ENCODE measurements around the gene SLC28A3.

The SLC28A3 gene

DNA sequence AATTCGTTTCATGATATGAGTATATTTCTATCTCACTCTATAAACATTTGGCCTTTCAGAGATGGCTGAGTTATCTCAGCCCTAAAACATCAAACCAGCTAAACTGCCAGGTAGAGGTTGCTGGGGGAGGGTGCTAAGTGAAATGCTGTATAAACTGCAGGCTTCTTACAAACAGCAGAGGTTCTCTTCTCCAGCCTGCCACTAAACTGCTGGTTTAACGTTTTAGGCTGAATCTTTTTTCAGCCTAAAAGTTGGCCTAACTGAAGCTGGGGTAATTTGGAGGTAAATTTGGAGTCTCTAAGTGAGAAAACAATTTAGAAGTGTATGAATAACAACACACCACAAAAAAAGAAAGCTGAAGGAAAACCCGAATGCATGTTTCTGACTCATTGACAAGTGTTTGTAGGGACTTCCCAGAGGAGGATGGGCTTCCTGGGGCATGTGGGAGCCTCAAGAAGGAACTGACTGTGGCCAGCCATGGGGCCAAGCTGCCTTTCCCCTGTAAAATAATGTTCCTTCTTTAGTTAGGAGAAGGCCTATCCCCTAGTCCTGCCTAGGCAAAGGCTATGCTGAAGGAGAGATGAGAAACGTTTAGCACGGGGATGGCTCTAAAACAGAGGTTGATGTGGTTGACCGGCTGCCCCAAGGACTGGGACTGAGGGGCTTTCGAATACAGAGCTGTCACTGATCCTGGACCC is 44.3 kb downstream of the SLC28A3 start:
- DNase-seq: no peak

DNA sequence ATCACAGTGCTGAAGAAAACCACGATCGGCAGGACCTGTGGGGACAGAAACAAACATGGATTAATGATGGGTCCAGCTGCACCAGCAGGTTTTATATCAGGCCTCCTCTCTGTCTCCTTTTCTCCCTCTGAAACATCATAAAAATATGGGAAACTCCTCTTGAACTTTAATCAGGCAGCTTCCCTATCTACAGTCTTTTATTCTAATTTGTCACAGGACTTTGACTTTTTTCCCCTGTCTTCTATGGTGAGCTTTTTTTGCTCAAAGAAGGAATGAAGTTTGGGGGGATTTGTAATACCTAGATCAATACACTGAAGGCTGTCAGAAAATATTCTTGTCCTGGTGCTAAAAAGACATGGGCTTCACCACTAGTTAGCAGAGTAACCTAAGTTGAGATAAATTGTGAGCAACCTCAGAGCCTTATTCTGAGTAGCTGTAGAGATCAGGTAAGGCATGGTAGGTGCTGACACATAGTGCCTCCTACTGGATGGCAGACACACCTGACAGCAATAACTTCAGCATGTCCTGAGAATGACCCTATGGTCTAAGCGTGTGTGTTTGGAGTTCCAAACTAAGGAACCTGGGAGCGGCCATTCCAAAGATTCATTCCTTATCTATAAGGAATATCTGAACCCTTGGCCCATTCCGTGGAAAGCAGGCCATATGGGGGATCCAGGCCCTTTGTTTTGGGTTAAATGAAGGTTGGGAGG is 46.2 kb downstream of the SLC28A3 start:
- DNase-seq: no peak

DNA sequence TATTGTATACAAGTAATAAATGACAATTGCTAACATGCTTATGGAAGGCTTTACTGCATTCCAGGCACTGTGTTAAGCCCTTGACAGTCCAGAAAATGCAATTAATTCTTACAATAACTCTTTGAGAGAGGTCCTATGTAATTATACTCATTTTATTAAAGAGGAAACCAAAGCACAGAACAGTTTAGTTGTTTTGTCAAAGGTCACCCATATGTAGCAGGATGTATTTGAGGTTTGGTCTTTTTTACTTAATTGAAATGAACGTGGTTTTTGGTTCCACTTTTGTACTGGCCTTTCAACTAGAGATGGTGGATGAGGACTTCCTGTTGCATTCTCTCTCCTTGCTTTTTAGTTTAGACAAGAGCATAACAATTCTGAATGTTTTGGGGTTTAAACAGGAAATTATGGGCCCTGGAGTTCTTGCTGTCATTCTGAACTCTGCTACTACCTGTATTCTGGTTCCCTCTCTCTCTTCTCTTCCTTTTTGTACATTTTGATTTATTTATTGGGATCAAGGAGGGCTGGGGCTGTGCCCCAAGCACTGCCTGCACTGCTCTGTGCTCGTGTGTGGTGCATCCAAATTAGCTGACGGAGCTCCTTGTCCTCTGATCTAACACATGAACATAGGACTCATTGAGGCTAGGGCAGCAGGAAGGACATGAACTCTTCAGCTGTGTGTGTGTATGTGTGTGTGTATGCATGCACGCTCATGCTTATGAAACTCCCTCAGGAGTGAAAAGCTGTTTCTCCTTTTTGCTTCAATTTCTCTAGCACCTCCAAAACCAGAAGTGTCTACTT is 47.4 kb downstream of the SLC28A3 start:
- no peak for DNase-seq

DNA sequence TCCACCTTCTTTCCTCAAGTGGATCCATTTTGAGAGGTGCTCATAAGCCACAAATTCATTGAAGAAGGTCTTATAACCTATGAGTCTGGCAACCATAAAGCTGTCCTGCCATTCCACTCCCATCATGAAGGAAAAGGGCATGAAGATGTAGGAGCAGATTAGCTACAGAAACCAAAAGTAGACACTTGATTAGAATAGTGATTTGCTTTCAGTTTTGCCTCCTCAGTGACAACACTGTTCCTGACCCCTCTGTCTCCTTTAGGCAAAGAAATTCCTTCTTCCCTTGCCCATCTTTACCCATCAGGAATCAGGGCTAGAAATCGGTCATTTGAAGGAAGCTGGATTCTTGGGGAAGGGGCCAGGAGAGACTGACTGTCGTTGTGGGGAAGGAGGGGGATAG is 55.2 kb downstream of the SLC28A3 start:
- no peak for DNase-seq

DNA sequence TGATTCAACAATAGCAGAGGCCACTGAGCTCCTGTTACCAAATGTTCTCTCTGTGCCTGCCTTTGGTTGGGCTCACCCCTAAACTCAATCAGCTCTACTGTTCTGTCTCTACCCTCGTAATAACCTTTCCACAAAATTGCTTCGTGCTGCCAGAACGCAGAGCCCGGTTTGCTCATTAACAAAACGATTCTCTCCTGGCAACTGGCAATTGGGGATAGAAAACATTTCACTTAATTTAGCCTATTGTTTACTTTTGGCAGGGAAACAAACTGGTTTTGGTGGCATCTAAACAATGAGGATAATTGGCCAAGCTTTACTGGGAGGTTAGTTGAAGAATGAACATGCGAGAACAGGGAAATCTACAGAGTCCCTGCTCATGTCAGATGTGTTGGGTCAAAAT is 56.6 kb downstream of the SLC28A3 start:
- DNase-seq: no peak

DNA sequence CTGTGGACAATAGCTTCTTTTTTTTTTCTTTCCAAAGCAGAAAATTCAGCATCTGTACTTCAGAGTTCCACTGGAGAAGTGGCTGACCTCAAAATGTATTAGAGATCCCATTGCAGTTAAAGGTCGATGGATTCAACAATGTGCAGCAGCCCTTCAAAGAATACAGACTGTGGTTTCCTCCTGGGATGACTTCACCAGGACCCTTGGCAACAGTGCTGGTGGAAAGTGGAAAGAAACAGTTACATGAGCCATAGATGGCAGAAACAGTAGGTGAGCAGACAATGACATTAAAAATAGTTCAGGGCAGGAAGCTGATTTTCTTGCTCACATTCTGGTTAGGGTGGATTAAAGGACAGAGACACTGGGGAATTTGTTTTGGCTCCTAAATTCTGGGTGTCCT is 62.4 kb downstream of the SLC28A3 start:
- DNase-seq: no peak

DNA sequence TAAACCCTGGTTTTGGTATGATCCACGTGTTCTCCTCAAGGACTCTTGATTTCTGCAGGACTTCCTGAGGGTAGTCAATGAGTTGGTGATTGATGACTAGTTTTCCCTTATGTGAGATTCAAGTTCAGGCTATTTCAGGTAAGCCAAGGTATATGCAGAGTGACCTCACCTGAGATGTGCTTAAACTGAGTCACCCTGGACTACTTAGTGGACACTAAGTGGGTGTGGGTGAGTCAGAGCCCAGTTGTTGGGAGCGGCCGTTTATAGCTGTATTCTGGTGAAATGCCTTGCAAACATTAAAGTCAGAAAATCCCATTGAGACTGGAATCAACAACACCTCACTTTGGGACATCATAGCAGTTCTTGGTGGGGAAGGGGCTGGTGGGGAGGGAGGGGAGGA is 62.9 kb downstream of the SLC28A3 start:
- no peak for DNase-seq

DNA sequence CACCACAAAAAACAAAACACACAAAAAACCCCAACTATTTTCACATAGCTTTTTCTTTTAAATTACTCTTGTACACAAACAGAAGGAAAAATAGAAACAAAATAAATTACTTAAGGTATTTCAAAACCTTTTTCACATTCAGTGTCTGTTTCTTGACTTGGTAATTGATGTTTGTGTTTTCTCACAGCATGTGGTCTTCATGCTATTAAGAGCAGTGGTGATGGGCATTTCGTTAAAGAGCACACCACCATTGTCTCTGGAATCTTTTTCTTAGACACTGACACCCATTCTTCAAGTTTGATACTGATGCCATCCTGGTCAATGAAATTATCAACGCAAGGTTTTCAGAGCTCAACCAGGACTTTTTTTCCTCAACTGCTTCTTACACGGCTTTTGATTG is 63.8 kb downstream of the SLC28A3 start:
- no peak for DNase-seq

DNA sequence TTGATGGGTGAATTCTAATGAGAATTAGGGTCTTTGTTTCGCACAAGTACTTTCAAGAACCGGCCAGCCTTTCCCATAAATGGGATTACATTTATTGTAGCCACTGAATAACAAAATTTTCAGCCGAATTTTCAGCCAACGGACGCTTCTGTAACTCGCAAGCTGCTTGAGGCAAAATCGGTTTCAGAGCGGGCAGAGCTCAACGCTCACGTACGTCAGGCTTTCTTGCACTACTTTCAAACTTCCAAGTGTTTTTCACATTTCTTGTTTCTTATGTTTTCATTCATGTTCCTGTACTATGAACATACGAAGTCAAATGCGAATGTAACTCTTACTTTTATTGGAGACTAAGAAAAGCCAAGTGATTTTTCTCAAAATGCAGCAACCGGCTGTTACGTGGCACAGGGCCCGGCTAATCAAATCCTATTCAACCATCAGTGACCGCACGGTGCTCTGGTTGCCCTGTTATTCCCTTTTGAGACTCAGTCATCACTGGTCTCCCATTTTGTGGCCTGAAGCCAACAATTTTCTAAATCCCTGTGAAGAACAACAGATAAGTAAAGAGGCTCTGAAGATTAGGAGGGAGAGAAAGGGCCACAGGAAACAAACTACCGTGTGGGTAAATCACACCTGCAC is 68.5 kb downstream of the SLC28A3 start:
- peak; percentile 37 for DNase-seq

DNA sequence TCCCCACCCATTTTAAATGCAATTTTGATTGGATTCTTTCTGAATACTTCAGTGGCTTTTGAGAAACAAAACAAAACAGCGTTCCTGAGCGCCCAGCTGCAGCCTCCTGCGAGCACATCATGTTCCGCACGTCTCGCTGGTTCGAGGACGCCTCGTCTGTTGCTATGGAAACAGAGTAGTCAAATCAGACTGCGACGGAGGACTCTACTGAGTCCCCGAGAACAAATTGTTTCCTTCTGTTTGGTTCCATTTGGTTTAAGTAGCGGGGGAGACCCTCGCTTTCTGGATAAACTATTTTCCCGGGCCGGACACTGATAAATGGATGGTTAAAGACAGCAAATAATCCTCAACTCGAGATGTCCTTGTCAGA is 69.0 kb downstream of the SLC28A3 start:
- DNase-seq: peak; percentile 55

DNA sequence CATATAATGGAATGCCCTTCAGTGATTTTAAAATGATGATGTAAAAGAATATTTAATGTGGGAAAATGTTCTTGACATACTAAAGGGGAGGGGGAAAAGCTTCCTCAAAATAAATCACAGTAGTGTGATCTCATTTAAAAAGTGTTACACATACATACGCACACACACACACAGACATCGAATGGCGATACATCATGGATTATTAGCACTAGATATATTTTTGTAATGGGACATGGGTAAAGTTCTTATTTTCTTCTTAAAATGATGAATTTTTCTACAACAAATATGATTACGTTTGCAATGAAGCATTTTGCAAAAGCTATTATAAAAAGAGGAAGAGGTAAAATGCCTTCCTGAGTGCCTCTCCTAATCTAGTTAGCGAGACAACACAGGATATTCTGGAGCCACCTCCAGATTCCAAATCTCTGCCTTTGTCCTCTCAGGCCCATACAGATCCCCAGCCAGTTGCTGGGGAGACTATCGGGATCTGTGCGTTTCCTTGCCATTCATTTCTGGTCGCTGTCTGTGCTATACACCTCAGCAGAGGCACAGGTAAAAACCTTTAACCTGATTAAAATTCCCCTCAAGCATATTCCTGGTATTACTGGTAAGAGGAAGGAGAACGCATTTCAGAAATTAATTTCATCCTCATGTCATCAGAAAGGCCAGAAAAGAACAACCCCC is 69.6 kb downstream of the SLC28A3 start:
- no peak for DNase-seq

DNA sequence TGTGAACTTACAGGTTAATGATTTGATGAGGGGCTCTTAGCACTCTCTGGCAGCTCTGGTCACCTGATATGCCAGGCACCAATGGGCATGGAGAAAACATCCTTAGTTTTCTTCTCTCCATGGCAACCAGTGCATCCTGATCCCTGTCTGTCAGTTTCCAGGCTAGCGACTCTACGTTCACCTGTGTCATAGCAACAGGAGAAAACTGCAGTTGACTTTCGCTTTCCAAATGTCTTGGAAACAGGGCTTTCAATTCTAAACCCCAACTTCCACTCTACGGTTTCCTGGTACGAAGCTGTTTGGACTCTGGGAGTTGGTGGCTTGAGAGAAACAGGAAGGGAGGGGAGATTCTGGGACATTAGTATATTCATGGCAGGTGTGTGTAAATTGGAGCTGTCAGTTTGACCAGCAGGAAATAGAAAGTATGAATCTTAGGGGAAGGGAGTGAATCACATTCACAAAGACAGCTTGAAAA is 74.4 kb downstream of the SLC28A3 start:
- DNase-seq: no peak

DNA sequence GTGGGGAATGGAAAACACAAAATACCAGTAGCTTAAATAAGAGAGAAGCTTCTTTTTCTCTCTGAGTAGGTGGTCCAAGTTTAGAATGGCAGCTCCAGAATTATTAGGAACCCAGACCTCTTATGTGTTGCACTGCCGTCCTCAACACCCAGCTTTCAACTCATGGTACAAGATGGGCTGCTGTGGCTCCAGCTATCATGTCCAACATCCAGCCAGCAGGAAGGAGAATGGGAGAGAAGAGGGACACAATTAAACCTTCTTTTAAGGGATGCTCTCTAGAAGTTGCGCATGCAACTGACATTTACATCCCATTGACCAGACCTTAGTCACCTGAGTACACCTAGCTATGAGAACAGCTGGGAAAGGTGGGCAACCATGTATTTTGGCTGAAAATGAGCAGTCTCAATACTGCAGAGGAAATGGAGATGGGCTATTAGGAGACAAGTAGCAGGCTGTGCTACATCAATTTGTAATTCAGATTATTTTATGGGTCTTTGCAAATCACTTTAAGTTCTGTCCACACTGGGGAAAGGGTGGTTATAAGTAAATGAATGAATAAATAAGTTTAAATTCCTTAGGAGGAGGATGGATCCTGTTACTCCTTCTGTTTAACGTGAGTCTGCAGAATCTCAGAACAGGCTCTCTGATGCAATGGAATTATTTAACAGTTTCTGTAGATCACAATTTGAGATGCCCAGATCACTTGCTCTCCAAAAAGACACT is 76.1 kb downstream of the SLC28A3 start:
- no peak for DNase-seq

DNA sequence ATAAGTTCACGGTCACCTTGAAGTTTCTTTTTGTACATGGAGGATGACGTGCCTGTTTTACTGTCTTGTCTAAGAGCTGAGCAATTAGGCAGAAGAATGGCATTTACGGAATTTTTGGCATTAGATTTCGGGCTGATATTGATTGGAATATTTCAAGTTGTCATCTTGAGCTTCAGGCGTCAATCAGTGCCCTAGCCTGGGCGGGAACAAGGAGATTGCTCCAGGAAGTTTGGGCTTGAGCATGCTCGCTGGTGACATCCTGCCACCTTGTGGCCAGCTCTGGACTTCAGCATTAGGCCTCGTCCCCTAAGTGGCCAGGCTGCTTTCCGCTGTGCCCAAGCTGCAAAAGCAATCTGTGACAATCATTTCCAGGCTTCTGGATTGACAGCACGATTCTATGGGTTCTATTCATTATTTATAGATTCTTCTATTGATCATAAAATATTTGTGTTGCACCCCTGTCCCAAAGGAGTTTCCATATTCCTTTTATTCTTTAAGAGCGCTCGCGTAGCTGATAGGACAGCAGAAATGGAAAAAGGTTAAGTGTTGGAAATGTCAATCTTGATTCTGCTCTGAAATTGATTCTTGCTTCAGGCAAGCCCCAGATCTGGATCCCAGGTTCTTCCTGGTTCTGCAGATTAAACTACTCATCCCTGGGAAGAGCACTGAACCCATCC is 79.3 kb downstream of the SLC28A3 start:
- DNase-seq: peak; percentile 55

DNA sequence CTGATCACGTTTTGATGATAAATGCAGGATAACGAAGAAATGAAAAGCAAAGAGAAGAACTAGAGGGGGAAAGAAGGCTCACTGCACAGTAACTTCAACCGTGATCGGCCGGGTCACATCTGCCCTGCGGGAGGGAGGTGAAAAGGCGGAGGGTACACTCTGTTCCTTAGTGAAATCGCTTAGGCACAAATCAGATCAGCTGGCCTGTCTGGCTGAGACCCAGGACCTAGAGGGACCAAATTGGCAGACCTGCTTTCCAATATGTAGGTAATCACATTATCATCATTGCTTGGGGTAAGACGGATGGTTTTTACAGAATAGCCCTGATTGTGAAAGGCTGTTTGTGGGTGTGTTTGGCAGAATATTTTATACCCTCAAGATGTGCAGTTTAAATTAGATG is 82.2 kb downstream of the SLC28A3 start:
- DNase-seq: no peak

DNA sequence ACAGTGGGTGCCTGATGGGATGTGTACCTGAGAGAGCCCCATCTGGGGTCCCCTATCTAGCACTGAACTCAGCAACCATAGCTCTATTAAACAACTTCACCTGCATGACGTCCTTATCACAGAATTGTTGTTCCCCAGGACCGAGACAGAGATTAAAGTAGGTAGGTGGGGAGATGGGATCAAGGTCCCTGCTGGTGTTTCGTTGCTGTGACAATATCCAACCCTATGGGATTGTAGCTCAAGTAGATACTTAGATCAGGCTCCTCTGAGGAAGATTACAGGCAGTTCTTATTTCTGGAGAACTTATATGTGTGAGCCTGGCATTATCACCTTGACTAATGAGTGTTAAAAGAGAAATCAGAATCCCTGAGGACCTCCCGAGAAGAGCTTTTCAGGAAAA is 84.9 kb downstream of the SLC28A3 start:
- DNase-seq: no peak

DNA sequence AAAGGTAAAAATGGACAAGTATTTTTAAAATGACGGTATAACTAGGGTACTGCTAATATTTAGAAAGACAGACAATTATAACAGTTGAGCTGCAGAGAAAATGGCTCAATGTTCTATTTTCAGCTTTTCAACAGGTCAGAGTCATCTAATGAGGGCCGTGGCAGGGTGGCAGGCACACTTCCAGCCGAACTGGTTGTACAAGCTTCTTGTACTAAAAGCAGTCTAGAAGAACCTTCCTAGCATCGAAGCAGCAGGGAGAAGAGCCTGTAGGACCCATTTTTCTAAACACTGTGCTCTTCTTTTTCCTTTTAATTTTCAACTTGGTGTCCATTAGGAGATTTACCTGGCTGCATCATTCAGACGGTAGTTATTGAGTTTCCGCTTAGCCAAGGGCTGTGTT is 85.6 kb downstream of the SLC28A3 start:
- DNase-seq: no peak

DNA sequence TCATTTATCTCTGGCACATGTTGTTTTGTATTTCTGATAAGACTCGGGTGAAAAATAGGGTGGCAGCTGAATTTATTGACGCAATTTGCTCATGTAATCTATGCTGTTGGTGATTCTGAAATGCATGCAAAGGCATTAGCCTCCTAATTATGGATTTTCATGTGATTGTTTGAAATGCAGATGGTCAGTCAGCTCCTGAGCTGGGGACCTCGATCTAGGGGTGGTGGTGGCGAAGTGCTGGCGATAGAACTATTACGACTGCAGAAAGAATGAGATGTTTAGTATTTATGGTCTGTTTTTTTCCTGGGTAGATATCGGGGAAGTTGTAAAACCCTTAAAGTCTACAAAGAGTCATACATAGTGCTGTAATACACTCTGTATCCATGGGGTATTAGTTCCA is 88.6 kb downstream of the SLC28A3 start:
- DNase-seq: no peak

DNA sequence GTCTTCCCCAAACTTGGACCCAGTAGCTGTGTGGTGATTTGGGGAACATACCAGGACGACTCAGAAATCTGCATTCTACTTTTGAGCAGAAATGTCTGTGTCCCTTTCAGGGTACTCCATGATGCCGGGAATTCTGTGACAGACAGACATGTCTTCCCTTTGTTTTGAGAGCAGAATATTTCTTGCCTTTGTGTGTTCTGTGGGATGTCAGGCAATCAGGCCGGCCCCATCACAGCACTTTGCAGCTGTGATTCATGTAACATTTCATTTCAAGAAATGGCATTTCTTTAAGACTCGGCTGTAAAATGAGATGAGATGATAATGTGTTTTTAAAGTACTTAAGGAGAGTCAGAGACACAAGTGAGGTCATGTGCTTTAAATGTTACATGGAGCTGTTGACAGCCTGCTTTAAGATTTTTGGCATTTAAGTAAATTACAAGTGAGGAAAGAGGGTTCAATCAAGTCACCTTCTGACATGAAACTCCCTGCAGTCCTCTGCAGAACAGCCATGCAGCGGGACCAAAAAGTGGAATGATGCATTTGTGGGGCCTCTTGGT is 98.7 kb downstream of the SLC28A3 start:
- peak; percentile 30 for DNase-seq

DNA sequence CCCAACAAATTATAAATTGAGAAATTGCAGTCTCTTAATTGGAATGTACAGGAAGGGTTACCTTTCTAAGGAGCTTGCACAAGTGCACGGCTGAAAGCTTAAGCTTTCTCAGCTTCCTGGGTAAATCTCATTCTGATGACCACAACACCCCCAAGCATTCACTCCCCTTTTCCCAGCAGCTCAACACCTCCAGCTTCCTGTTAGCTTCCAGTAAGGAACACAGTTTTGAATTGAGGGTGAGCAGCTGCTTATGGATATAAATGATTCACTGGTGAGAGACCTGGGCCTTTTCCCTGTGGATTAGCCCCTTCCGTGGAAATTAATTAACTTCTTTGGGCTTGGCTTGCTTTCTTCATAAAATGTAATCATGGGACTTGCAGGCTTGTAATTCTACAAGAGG is 101.2 kb downstream of the SLC28A3 start:
- DNase-seq: no peak

DNA sequence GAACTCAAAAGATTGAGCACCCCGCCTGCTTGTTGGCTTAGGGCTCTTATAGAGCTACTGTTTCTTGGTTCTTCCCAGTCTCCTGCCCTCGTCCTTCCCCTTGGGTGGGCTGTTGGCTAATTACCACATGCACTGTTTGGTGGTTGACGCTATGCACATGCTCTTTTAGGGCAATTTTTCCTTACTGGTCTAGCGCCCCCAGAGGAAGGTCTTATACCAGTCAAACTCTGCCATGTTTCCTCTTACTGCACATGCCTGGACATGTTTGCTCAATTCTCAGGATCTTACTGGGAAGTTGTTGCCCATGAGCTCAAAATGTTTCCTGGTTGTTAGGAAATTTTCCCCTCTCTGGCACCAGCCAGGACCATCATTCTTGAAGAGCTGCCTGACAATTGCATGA is 101.9 kb downstream of the SLC28A3 start:
- no peak for DNase-seq

Data from NCI-H2227 treated with DMSO at 0.1 percent for 48 hours (cell line).